OCI-LY1 (cell line): ENCODE results near the gene DKK3.

Source experiments
- H2AFZ ChIP-seq: fragments of 200-600 bp; sonication (generic), shearing (Covaris generic); 2 replicates; pipeline ENCODE4 v1.6.0; 2014; ENCODE audit warnings: antibody characterized with exemption, mild to moderate bottlenecking, low read length
- H3F3A ChIP-seq: fragments of 200-600 bp; sonication (generic), shearing (Covaris generic); 2 replicates; pipeline ENCODE4 v1.6.0; 2014; ENCODE audit warnings: mild to moderate bottlenecking, antibody characterized with exemption, low read length, moderate library complexity; ENCODE audit not compliant: insufficient read depth
- H3K27ac ChIP-seq: fragments of 200-600 bp; sonication (generic); 2 replicates; pipeline ENCODE4 v1.5.1; 2014; ENCODE audit warnings: low read length, mixed run types, mild to moderate bottlenecking, low read depth; ENCODE audit not compliant: poor library complexity, severe bottlenecking
- H3K27me3 ChIP-seq: fragments of 200-600 bp; sonication (generic); 2 replicates; pipeline ENCODE4 v1.6.0; 2014; ENCODE audit warnings: antibody characterized with exemption, mild to moderate bottlenecking, low read length, moderate library complexity; ENCODE audit not compliant: insufficient read depth
- H3K36me3 ChIP-seq: fragments of 200-600 bp; sonication (generic); 2 replicates; pipeline ENCODE4 v1.6.1; 2014; ENCODE audit warnings: mild to moderate bottlenecking, antibody characterized with exemption, low read length, moderate library complexity, mixed read lengths; ENCODE audit not compliant: insufficient read depth
- H3K4me1 ChIP-seq: fragments of 200-600 bp; sonication (generic); 2 replicates; pipeline ENCODE4 v1.5.1; 2014; ENCODE audit warnings: mild to moderate bottlenecking, low read length, moderate library complexity; ENCODE audit not compliant: insufficient read depth, severe bottlenecking
- H3K4me2 ChIP-seq: fragments of 200-600 bp; sonication (generic), shearing (Covaris generic); 2 replicates; pipeline ENCODE4 v1.6.1; 2014; ENCODE audit warnings: low read length
- H3K4me3 ChIP-seq: fragments of 200-600 bp; sonication (generic); 2 replicates; pipeline ENCODE4 v1.5.1; 2014; ENCODE audit warnings: low read length, low read depth, mild to moderate bottlenecking, mixed read lengths; ENCODE audit not compliant: poor library complexity, severe bottlenecking
- H3K79me2 ChIP-seq: fragments of 200-600 bp; shearing (Covaris generic); 2 replicates; pipeline ENCODE4 v1.6.1; 2016; ENCODE audit warnings: mixed run types, low read length, mixed read lengths; ENCODE audit not compliant: insufficient read depth
- H3K9ac ChIP-seq: fragments of 200-600 bp; sonication (generic), shearing (Covaris generic); 2 replicates; pipeline ENCODE4 v1.6.1; 2014; ENCODE audit warnings: mild to moderate bottlenecking, low read length, mixed read lengths
- H3K9me2 ChIP-seq: fragments of 200-600 bp; sonication (generic), shearing (Covaris generic); 2 replicates; pipeline ENCODE4 v1.6.1; 2014; ENCODE audit warnings: low read depth, mild to moderate bottlenecking, low read length, mixed read lengths
- H3K9me3 ChIP-seq: fragments of 200-600 bp; shearing (Covaris generic); 2 replicates; pipeline ENCODE4 v1.6.1; 2014; ENCODE audit warnings: low read length, mixed read lengths
- H4K20me1 ChIP-seq: fragments of 200-600 bp; sonication (generic), shearing (Covaris generic); 2 replicates; pipeline ENCODE4 v1.6.0; 2016; ENCODE audit warnings: mild to moderate bottlenecking, low read length; ENCODE audit not compliant: insufficient read depth
- EZH2 ChIP-seq: fragments of 200-600 bp; sonication (generic), shearing (Covaris generic); IDR thresholded peaks from 2 replicates; pipeline ENCODE4 v1.8.0; 2017; ENCODE audit warnings: borderline replicate concordance, mixed run types, mild to moderate bottlenecking, antibody characterized with exemption, low read length, moderate library complexity, mixed read lengths
- TF ChIP-seq, protein P1 (sequence below): fragments of 200-600 bp; sonication (generic), shearing (Covaris generic); IDR thresholded peaks from 2 replicates; pipeline ENCODE4 v1.5.1; 2017; ENCODE audit warnings: mild to moderate bottlenecking, antibody characterized with exemption, low read length, moderate library complexity, mixed read lengths

DKK3 gene

DNA sequence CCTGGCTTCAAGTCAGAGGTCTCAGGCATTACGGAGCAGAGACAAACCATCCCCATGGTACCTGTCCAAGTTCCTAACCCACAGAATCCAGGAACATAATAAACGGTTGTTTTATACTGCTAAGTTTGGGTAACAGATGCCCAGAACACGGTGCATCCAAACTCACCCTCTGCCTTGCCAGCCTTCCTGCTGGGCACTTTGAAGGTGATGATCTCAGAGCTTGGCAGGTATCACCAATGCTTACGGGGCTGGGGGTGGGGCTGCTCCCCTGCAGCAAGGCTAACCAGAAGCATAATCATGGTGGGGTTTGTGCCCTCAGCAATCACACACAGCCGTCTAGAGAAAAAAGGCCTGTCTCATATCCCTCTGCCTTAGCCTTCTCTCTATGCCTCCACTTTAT lies 27.1 kb downstream of the DKK3 start:
- no peaks in the 10 kb centered on the region for H3K9me3 ChIP-seq
- H3F3A ChIP-seq = no peaks in the 10 kb centered on the region
- H4K20me1 ChIP-seq = no peaks in the 10 kb centered on the region
- no peak overlapping the region for H3K27ac ChIP-seq
- no peaks in the 10 kb centered on the region for H3K9me2 ChIP-seq
- H3K4me2 ChIP-seq = no peak overlapping the region
- TF ChIP-seq EZH2 = no peak
- TF ChIP-seq, protein P1, sequence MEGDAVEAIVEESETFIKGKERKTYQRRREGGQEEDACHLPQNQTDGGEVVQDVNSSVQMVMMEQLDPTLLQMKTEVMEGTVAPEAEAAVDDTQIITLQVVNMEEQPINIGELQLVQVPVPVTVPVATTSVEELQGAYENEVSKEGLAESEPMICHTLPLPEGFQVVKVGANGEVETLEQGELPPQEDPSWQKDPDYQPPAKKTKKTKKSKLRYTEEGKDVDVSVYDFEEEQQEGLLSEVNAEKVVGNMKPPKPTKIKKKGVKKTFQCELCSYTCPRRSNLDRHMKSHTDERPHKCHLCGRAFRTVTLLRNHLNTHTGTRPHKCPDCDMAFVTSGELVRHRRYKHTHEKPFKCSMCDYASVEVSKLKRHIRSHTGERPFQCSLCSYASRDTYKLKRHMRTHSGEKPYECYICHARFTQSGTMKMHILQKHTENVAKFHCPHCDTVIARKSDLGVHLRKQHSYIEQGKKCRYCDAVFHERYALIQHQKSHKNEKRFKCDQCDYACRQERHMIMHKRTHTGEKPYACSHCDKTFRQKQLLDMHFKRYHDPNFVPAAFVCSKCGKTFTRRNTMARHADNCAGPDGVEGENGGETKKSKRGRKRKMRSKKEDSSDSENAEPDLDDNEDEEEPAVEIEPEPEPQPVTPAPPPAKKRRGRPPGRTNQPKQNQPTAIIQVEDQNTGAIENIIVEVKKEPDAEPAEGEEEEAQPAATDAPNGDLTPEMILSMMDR = no peak
- no peaks in the 10 kb centered on the region for H3K79me2 ChIP-seq
- no peak overlapping the region for H2AFZ ChIP-seq
- H3K4me1 ChIP-seq = no peaks in the 10 kb centered on the region
- H3K36me3 ChIP-seq = no peaks in the 10 kb centered on the region
- H3K27me3 ChIP-seq = no peaks in the 10 kb centered on the region
- no peak overlapping the region for H3K9ac ChIP-seq
- no peak overlapping the region for H3K4me3 ChIP-seq

DNA sequence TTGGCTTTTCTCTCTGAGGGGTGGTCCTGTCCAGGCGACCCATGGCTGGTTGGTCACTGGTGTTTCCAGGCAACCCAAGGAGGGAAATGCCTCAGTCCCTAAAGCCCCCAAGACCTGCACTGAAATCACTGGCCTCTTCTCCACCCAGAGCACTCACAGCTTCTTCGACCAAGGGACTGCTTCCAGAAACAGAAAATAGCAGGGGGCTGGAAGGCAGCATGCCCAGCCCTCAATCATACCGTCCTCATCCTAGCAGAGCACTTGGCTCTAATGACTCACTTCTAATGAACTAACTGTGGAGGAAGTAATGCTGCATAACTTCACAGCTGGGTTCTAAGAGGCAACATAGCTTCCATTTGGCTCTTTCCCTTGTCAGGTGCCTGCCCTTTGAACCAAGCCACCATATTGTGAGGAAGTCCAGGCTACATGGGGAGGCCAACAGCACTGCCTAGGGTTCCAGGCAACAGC lies 27.6 kb downstream of the DKK3 start:
- H3F3A ChIP-seq = no peaks in the 10 kb centered on the region

DNA sequence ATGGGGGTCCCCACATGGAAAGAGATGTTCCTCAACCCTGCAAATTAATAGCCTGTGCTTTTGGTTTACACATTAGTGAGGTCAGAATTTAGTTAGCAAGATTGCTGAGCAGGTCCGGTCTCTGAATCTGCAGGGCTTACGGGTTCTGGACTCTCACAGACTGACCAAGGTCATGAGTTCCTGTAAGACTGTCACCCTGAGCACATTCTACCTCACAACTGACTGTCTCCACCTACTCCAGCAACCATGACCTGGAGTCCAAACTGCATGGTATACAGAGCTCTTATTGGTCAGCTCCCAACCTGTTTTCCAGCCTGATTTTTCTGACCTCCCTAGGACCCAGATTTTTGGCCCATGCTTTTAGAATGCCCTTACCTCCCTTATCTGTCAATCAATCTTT lies 28.2 kb downstream of the DKK3 start:
- H3K4me2 ChIP-seq = no peak overlapping the region
- H4K20me1 ChIP-seq = no peaks in the 10 kb centered on the region
- no peaks in the 10 kb centered on the region for H3F3A ChIP-seq
- H3K9me3 ChIP-seq = no peaks in the 10 kb centered on the region
- H2AFZ ChIP-seq = no peak overlapping the region
- H3K4me1 ChIP-seq = no peaks in the 10 kb centered on the region
- H3K27ac ChIP-seq = no peak overlapping the region
- H3K36me3 ChIP-seq = no peaks in the 10 kb centered on the region
- H3K27me3 ChIP-seq = no peaks in the 10 kb centered on the region
- no peak overlapping the region for H3K4me3 ChIP-seq
- no peaks in the 10 kb centered on the region for H3K9me2 ChIP-seq
- TF ChIP-seq, protein P1 = no peak
- no peak for TF ChIP-seq EZH2
- no peaks in the 10 kb centered on the region for H3K79me2 ChIP-seq
- no peak overlapping the region for H3K9ac ChIP-seq

More for the DNA sequence above, 27.6 kb downstream of the DKK3 start:
- no peaks in the 10 kb centered on the region for H4K20me1 ChIP-seq
- no peak overlapping the region for H3K4me3 ChIP-seq
- H3K27ac ChIP-seq = no peak overlapping the region
- H3K9me2 ChIP-seq = no peaks in the 10 kb centered on the region
- no peak overlapping the region for H3K4me2 ChIP-seq
- TF ChIP-seq, protein P1 = no peak
- no peak for TF ChIP-seq EZH2
- no peaks in the 10 kb centered on the region for H3K4me1 ChIP-seq
- no peak overlapping the region for H2AFZ ChIP-seq
- H3K27me3 ChIP-seq = no peaks in the 10 kb centered on the region
- no peaks in the 10 kb centered on the region for H3K36me3 ChIP-seq
- H3K9me3 ChIP-seq = no peaks in the 10 kb centered on the region
- no peaks in the 10 kb centered on the region for H3K79me2 ChIP-seq
- no peak overlapping the region for H3K9ac ChIP-seq
